Subcutaneous adipose tissue (tissue), 4 donors: ENCODE measurements around the gene MAST3. TPM values are rescaled to one million over a fixed set of nuclear protein-coding genes. Genes with fewer than 3 reads are reported as not detected.

Experiments used
- total RNA-seq, 4 donors: library from RNA; depleted of rRNA; stranded (reverse); fragments of >200 nt; gene quantifications; one replicate each; pipeline ENCODE4 v1.1.0, GENCODE V29; 2016
- TF ChIP-seq, protein P1 (sequence below): fragments of 450-650 bp; IDR thresholded peaks from one replicate; pipeline ENCODE4 v1.5.1; 2016; ENCODE audit warnings: low read depth, mild to moderate bottlenecking, control low read depth, antibody characterized with exemption, moderate library complexity

MAST3 gene
- total RNA-seq, 4 donors from 2014 or later: 5.1 to 12.2 (median 6.8) TPM

DNA sequence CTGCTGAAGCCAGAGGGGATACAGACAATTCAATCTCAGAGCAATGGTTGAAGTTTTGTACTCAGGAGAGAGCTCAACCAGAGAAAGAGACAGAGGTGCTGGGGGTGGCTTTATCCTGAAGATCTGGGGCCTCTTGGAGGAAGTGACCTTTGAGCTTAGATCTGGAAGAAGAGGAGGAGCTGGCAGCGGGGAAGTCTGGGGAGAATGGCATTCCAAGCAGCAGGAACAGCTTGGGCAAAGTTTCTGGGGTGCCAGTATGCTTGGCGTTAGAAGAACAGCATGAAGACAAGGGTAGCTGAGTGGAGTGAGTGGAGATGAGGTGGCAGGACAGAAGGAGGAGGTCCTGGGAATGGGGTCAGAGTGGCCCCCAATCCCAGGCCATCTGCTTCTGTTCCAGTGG is 11.3 kb downstream of the MAST3 start:
- TF ChIP-seq, protein P1, sequence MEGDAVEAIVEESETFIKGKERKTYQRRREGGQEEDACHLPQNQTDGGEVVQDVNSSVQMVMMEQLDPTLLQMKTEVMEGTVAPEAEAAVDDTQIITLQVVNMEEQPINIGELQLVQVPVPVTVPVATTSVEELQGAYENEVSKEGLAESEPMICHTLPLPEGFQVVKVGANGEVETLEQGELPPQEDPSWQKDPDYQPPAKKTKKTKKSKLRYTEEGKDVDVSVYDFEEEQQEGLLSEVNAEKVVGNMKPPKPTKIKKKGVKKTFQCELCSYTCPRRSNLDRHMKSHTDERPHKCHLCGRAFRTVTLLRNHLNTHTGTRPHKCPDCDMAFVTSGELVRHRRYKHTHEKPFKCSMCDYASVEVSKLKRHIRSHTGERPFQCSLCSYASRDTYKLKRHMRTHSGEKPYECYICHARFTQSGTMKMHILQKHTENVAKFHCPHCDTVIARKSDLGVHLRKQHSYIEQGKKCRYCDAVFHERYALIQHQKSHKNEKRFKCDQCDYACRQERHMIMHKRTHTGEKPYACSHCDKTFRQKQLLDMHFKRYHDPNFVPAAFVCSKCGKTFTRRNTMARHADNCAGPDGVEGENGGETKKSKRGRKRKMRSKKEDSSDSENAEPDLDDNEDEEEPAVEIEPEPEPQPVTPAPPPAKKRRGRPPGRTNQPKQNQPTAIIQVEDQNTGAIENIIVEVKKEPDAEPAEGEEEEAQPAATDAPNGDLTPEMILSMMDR: no peak

DNA sequence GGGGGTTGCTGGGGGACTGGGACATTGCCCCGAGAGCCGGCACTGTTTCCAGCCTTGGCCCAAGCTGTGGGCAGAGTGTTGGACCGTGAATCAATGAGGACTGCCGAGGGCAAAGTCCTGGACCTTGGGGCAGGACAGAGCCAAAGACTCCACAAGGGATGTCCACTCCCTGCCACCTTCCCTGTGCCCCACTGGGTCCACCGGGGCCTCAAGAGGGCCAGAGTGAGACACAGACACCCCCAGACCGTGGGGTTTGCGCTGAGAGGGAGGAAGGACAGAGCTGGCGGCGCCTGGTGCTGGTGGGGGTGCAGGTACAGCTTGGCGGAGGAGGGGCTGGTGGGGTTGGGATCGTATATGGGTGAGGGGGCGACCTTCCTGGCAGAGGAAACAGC is 11.8 kb downstream of the MAST3 start:
- TF ChIP-seq, protein P1: no peak

DNA sequence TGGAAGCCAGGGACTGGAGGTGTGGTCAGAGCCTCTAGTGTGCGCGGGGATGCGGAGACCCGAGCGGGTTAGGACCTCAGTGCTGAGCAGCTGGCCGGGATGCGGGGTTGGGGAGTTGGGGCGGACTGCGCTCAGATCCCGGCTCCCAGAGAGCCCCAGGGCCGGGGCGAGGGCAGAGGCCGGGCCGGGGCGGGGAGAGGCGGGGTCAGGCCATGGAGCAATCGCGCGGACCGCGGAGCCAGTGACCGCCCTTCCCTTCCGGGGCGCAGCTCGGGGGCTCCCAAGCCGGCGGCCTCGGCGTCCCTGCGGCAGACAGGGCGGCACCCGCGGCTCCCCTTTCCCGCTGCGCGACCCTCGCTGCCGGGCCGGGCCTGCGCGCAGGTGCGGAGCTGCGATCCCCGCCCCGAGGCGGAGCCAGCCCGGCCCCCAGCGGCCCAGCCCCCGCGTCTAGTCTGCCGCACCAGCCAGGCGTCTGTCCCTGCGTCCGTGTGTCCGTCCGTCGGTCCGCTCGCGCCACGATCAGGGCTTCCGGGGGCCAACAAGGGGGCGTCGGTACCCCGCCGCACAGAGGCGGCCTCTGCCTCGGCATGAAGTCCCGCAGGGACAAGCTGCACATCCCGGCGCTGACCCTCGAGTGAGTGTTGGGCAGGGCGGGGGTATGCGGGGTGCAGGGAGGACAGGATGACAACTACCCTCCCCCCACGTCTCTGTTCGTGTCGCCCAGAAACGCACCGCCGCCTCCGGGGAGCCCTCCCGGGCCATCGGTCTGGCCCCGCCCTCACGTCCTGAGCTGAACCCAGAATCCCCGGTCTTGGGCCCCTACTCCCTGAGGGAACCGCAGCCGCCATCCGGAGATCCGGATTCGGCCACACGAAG is 12.4 kb downstream of the MAST3 start:
- TF ChIP-seq, protein P1: no peak

DNA sequence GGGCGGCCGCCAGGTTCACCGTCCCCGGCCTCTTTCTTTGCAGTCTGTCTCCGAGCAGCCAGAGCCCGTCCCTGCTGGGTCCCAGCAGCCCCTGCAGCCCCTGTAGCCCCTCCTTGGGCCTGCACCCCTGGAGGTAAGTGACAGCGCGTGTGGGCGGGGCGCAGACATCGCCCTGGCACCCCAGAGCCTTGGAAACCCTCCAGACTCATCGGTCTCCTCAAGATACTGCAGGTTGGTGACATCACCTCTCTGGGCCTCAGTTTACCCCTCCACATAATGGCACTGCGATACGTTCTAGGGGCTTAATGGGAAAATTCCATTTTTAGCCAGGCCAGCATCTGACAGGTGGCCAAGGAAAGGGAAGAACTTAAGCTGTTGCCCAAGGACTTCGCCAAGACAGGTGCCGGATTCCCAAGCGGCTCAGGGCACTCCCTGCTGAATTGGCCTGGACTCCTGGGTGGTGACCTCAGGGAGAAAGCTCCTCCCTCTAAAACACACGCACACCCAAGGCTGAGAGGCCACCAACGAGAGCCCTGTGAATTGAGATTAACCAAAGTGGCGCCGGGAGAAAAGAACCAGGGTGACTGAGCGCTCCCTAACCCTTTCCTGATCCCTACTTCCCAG is 13.1 kb downstream of the MAST3 start:
- TF ChIP-seq, protein P1: no peak

DNA sequence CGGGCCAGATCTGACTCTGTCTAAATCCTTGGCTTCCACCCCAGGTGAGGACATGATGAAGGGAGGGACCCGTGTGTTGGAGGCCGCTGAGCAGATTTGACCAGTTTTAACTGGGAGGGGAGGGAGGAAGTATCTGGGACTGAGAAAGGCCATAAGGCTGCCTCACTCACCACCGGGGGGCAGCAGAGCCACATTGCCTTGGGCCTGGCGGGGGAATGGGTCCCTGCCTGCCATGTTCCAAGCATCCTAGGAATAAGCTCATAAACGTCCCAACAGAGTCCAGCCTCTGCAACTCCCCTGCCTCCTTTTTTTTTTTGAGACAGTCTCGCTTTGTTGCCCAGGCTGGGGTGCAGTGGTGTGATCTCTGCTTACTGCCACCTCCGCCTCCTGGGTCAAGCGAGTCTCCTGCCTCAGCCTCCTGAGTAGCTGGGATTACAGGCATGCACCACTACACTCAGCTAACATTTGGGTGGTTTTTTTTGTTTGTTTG is 15.5 kb downstream of the MAST3 start:
- TF ChIP-seq, protein P1: no peak

DNA sequence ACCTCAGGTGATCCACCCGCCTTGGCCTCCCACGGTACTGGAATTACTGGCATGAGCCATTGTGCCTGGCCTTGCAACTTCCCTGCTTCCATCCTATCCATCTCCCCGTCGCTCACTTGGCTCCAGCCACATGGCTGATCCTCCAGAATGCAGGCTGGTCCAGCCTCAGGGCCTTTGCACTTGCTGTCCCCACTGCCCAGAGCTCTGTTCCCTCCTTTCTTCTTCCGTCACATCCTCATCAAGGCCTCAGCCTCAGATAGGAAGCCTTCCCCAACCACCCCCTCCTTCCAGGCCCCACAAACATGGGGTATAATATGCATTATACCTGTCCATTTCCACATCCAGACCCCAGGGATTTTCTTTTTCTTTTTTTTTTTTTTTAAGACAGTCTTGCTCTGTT is 16.2 kb downstream of the MAST3 start:
- TF ChIP-seq, protein P1: no peak

DNA sequence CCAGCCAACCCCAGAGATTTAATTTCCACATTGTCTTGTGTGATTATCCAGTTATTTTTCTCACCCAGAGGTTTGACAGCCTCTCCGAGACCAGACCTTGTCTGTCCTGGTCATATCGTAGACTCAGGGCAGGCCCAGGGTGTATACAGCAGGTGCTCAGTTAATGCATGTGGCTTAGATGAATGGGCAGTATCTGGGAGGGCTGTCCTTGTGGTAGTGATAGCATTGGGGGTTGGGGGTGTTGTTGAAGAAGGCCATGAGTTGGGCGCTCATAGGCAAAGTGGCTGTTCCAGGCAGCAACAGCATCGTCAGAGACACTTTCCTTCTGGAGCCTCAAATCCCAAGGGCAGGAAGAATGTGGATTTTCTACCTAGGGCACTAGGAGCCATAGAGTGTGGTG is 16.9 kb downstream of the MAST3 start:
- TF ChIP-seq, protein P1: no peak
